HG03469 (cell line): ENCODE measurements around the gene ASB5.

ENCODE experiments used
- ATAC-seq: cut with Tn5 transposase; IDR thresholded peaks from one replicate; pipeline ENCODE4 v1.9.1; 2021; ENCODE audit warnings: mild to moderate bottlenecking, moderate library complexity, moderate number of reproducible peaks; ENCODE audit not compliant: unreplicated experiment

The ASB5 gene

DNA sequence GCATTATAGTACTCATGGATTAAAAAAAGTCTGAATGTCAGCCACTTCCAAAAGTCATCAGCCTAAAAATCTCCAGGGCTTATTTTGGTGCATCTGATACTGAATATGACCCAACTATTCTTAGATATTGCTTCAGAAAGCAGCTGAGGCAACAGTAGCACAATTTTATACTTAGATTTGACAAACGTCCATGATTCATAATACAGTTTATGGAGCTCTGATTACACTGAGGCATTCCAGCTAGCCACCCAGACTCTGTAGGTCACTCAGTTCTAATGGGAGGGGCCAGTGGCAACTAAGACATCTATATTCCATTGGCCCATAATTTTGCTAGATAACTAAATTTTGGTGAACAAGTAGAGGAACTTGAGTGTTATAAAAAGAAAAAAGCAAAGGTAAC is 84.0 kb downstream of the ASB5 start:
- no peak for ATAC-seq
